GM23248 (cell line): ENCODE measurements around the gene RIPPLY3. TPM values are rescaled to one million over a fixed set of nuclear protein-coding genes. Genes with fewer than 3 reads are reported as not detected.

ENCODE experiments used
- DNase-seq: peaks from one replicate; pipeline ENCODE4 v3.0.0-alpha.2; 2015
- H2AFZ ChIP-seq: fragments of 200-600 bp; sonication (generic); 2 replicates; pipeline ENCODE4 v1.6.1; 2016; ENCODE audit warnings: antibody characterized with exemption
- H3F3A ChIP-seq: fragments of 200-600 bp; sonication (generic); 2 replicates; pipeline ENCODE4 v1.6.1; 2016; ENCODE audit warnings: mild to moderate bottlenecking, antibody characterized with exemption, mixed run types; ENCODE audit not compliant: insufficient read depth
- H3K27ac ChIP-seq: fragments of 200-600 bp; sonication (generic); 2 replicates; pipeline ENCODE4 v1.5.1; 2016; ENCODE audit warnings: mild to moderate bottlenecking
- H3K27me3 ChIP-seq: fragments of 200-600 bp; sonication (generic); replicated peaks from 2 replicates; pipeline ENCODE4 v1.6.1; 2016; ENCODE audit warnings: mild to moderate bottlenecking; ENCODE audit not compliant: insufficient read depth
- H3K36me3 ChIP-seq: fragments of 200-600 bp; sonication (generic); 2 replicates; pipeline ENCODE4 v1.6.1; 2016; ENCODE audit warnings: low read depth, mild to moderate bottlenecking
- H3K4me1 ChIP-seq: fragments of 200-600 bp; sonication (generic); 2 replicates; pipeline ENCODE4 v1.6.1; 2016; ENCODE audit warnings: mild to moderate bottlenecking; ENCODE audit not compliant: insufficient read depth
- H3K4me2 ChIP-seq: fragments of 200-600 bp; sonication (generic); one replicate; pipeline ENCODE4 v1.6.1; 2016; ENCODE audit warnings: mild to moderate bottlenecking; ENCODE audit not compliant: unreplicated experiment
- H3K4me3 ChIP-seq: fragments of 200-600 bp; sonication (generic); 2 replicates; pipeline ENCODE4 v1.5.1; 2016; ENCODE audit warnings: mild to moderate bottlenecking
- H3K79me2 ChIP-seq: fragments of 200-600 bp; sonication (generic); 2 replicates; pipeline ENCODE4 v1.6.1; 2016; ENCODE audit warnings: mild to moderate bottlenecking; ENCODE audit not compliant: insufficient read depth
- H3K9ac ChIP-seq: fragments of 200-600 bp; sonication (generic); 2 replicates; pipeline ENCODE4 v1.6.1; 2016; ENCODE audit warnings: mild to moderate bottlenecking
- H3K9me2 ChIP-seq: fragments of 200-600 bp; sonication (generic); 2 replicates; pipeline ENCODE4 v1.6.1; 2016; ENCODE audit warnings: mixed run types, mild to moderate bottlenecking, moderate library complexity; ENCODE audit not compliant: insufficient read depth
- H3K9me3 ChIP-seq: fragments of 200-600 bp; sonication (generic); one replicate; pipeline ENCODE4 v1.6.1; 2017; ENCODE audit warnings: low read depth
- H4K20me1 ChIP-seq: fragments of 200-600 bp; sonication (generic); 2 replicates; pipeline ENCODE4 v1.6.0; 2016; ENCODE audit not compliant: insufficient read depth
- EZH2 ChIP-seq: fragments of 200-600 bp; sonication (generic); IDR thresholded peaks from 2 replicates; pipeline ENCODE4 v1.6.1; 2018; ENCODE audit warnings: antibody characterized with exemption, mild to moderate bottlenecking; ENCODE audit not compliant: insufficient read depth, poor library complexity, severe bottlenecking
- EZH2phosphoT487 ChIP-seq: fragments of 200-600 bp; sonication (generic); IDR thresholded peaks from 2 replicates; pipeline ENCODE4 v1.6.1; 2018; ENCODE audit warnings: antibody characterized with exemption, moderate library complexity, mild to moderate bottlenecking, low read depth; ENCODE audit not compliant: insufficient read depth
- WGBS, 2 experiments: methylation state at CpG; one replicate each; pipeline ENCODE4 v1.1.6; 2015 to 2017; ENCODE audit warnings: low lambda C conversion rate in 2 of 2, low coverage in 1 of 2; ENCODE audit errors: missing lambda C conversion rate in 2 of 2; 5-methylcytosine and 5-hydroxymethylcytosine counted together
- in situ Hi-C: fragments of 300-500 bp; cut with MboI; formaldehyde crosslinking; loops from 2 replicates; pipeline ENCODE4 v1.15.0; 2020
- polyA plus RNA-seq: library from polyadenylated mRNA; unstranded; fragments of >200 nt; fragmentation: Nextera tagmentation; extraction: Ambion mirVana; gene quantifications from 2 replicates; pipeline ENCODE4 v1.2.1, GENCODE V29; 2016
- total RNA-seq: library from RNA; depleted of rRNA; stranded (reverse); fragments of >200 nt; shearing (Covaris generic); gene quantifications from 2 replicates; pipeline ENCODE4 v1.2.3, GENCODE V29; 2014

Gene RIPPLY3
- total and polyA plus RNA-seq, 2 experiments from 2014 or later: not detected

GRCh38 chr21:36973986-36974850 lies 32.3 kb upstream of the RIPPLY3 start:
- no peak overlapping the region for H3K4me3 ChIP-seq
- WGBS, 2 experiments: 85 to 87% methylated on average over 13 to 14 of the region's 14 CpGs
- in situ Hi-C loops: loop anchor here (10.0 kb wide), 1 partner anchor 111 kb away; no protein-coding TSS in a partner anchor
- H3K27me3 ChIP-seq: no peaks in the 10 kb centered on the region
- DNase-seq: no peak
- TF ChIP-seq EZH2: no peak
- TF ChIP-seq EZH2phosphoT487: no peak
- no peaks in the 10 kb centered on the region for H3K9me2 ChIP-seq
- H3K79me2 ChIP-seq: no peaks in the 10 kb centered on the region
- no peaks in the 10 kb centered on the region for H4K20me1 ChIP-seq
- H2AFZ ChIP-seq: no peak overlapping the region
- no peaks in the 10 kb centered on the region for H3F3A ChIP-seq
- H3K27ac ChIP-seq: no peak overlapping the region
- peaks cover 8% of the 10 kb centered on the region for H3K4me1 ChIP-seq
- no peaks in the 10 kb centered on the region for H3K36me3 ChIP-seq
- no peak overlapping the region for H3K9ac ChIP-seq
- H3K4me2 ChIP-seq: no peak overlapping the region
- no peaks in the 10 kb centered on the region for H3K9me3 ChIP-seq

- WGBS, 2 experiments: 87% methylated on average over 6 of the region's 6 CpGs
- no peaks in the 10 kb centered on the region for H4K20me1 ChIP-seq
- H3K27me3 ChIP-seq: no peaks in the 10 kb centered on the region
- no peak overlapping the region for H3K9ac ChIP-seq
- H3F3A ChIP-seq: no peaks in the 10 kb centered on the region
- no peak overlapping the region for H2AFZ ChIP-seq
- no peak overlapping the region for H3K4me2 ChIP-seq
- no peaks in the 10 kb centered on the region for H3K79me2 ChIP-seq
- peaks cover 8% of the 10 kb centered on the region for H3K4me1 ChIP-seq
- H3K27ac ChIP-seq: no peak overlapping the region
- in situ Hi-C loops: loop anchor here (10.0 kb wide), 1 partner anchor 110 kb away; no protein-coding TSS in a partner anchor
- no peak for TF ChIP-seq EZH2phosphoT487
- no peak for TF ChIP-seq EZH2
- H3K36me3 ChIP-seq: no peaks in the 10 kb centered on the region
- H3K9me3 ChIP-seq: no peaks in the 10 kb centered on the region
- H3K4me3 ChIP-seq: no peak overlapping the region
- DNase-seq: no peak
- no peaks in the 10 kb centered on the region for H3K9me2 ChIP-seq
Measured at GRCh38 chr21:36974851-36975192, 31.7 kb upstream of the RIPPLY3 start.

- no peak for TF ChIP-seq EZH2
- TF ChIP-seq EZH2phosphoT487: no peak
- Histone ChIP-seq H3K27me3 (no peaks in the 10 kb centered on the region), H3F3A (no peaks in the 10 kb centered on the region), H3K9ac (no peak overlapping the region), H3K4me2 (no peak overlapping the region), H3K36me3 (no peaks in the 10 kb centered on the region), H4K20me1 (no peaks in the 10 kb centered on the region), H3K79me2 (no peaks in the 10 kb centered on the region), H2AFZ (no peak overlapping the region; the same call in 1 of the 2 replicates), H3K4me1 (peaks cover 8% of the 10 kb centered on the region), H3K9me3 (no peaks in the 10 kb centered on the region), H3K4me3 (no peak overlapping the region), H3K9me2 (no peaks in the 10 kb centered on the region), H3K27ac (no peak overlapping the region)
- DNase-seq: no peak
- in situ Hi-C loops: loop anchor here (10.0 kb wide), 1 partner anchor 108 kb away; no protein-coding TSS in a partner anchor
- 55 to 62% methylated on average over 5 of the region's 5 CpGs for WGBS, 2 experiments
Measured at GRCh38 chr21:36976228-36976861, 30.2 kb upstream of the RIPPLY3 start.

- H3K79me2 ChIP-seq: no peaks in the 10 kb centered on the region
- H3K4me3 ChIP-seq: peak overlapping the region; percentile 50
- H3K36me3 ChIP-seq: no peaks in the 10 kb centered on the region
- H3K4me1 ChIP-seq: peaks cover 8% of the 10 kb centered on the region
- TF ChIP-seq EZH2phosphoT487: no peak
- no peak for TF ChIP-seq EZH2
- no peaks in the 10 kb centered on the region for H3K27me3 ChIP-seq
- peak overlapping the region; percentile 34; the same call in 1 of the 2 replicates for H3K9ac ChIP-seq
- no peaks in the 10 kb centered on the region for H3K9me3 ChIP-seq
- H3K9me2 ChIP-seq: no peaks in the 10 kb centered on the region
- H3K27ac ChIP-seq: no peak overlapping the region
- H3K4me2 ChIP-seq: peak overlapping the region; percentile 72
- DNase-seq: peak; percentile 84
- no peaks in the 10 kb centered on the region for H4K20me1 ChIP-seq
- no peaks in the 10 kb centered on the region for H3F3A ChIP-seq
- in situ Hi-C loops: loop anchor here (10.0 kb wide), 1 partner anchor 108 kb away; no protein-coding TSS in a partner anchor
- peak overlapping the region; percentile 70 for H2AFZ ChIP-seq
- WGBS, 2 experiments: 4% methylated on average over 8 of the region's 8 CpGs
Measured at GRCh38 chr21:36976882-36977651, 29.4 kb upstream of the RIPPLY3 start.
